Esophagus squamous epithelium (tissue), 4 donors: ENCODE data around the gene ST3GAL3.

ENCODE experiments used
- CTCF ChIP-seq, 6 experiments: fragments of 450-650 bp in 4 of 6; fragments of 200-600 bp in 2 of 6; sonication (generic) in 2 of 6; IDR thresholded peaks; one replicate each; pipeline ENCODE4 v1.5.1; 2016 to 2019; ENCODE audit warnings: antibody characterized with exemption in 6 of 6, mild to moderate bottlenecking in 4 of 6, moderate library complexity in 4 of 6
- POLR2A ChIP-seq, 4 donors: fragments of 450-650 bp; IDR thresholded peaks; one replicate each; pipeline ENCODE4 v1.6.1; 2017; ENCODE audit warnings: antibody characterized with exemption in 4 of 4, mild to moderate bottlenecking in 4 of 4, moderate library complexity in 3 of 4

GRCh38 chr1:43704838-43705237 lies 2.5 kb upstream of the ST3GAL3 start:
- peak in 2 of 6 experiments; percentile 31 to 34 for TF ChIP-seq CTCF (IDR thresholded peaks at IDR 0.05)
- TF ChIP-seq POLR2A (IDR thresholded peaks at IDR 0.05), result no peak
